Adipose tissue (tissue), 3 donors: ENCODE measurements around the gene GIMAP2. TPM values are rescaled to one million over a fixed set of nuclear protein-coding genes. Genes with fewer than 3 reads are reported as not detected.

Experiments used
- polyA plus RNA-seq, 3 donors: library from polyadenylated mRNA; stranded (reverse); fragments of 200-250 nt; gene quantifications; one replicate each; pipeline ENCODE4 v1.2.3, GENCODE V29; 2013
- donor health status: healthy with polysubstance abuse.
- donor health status: Bipolar disorder and iron deficiency.
- donor health status: healthy.

GIMAP2 gene
- polyA plus RNA-seq, 3 donors = 2.5 to 8.3 (median 5.9) TPM

Other genes with a start within 250 kb of the GIMAP2 start
- gene GIMAP8, start 235.1 kb upstream of the GIMAP2 start, polyA plus RNA-seq = 10 to 100 TPM in 2 of 3 donors, 1 to 10 TPM in 1; 3.6 to 12.7 (median 12.1) TPM
- 10 to 100 TPM in 2 of 3 donors, 1 to 10 TPM in 1; 9.3 to 47.2 (median 43.4) TPM for gene GIMAP7, start 170.8 kb upstream of the GIMAP2 start, polyA plus RNA-seq
- gene GIMAP4, start 118.3 kb upstream of the GIMAP2 start, polyA plus RNA-seq = 10 to 100 TPM in 2 of 3 donors, 1 to 10 TPM in 1; 9.4 to 47.3 (median 31.1) TPM
- gene GIMAP6, start 53.3 kb upstream of the GIMAP2 start, polyA plus RNA-seq = 10 to 100 TPM in 2 of 3 donors, 1 to 10 TPM in 1; 7.5 to 33.4 (median 23.2) TPM
- 10 to 100 TPM in 1 of 3 donors, 1 to 10 TPM in 2; 1.9 to 10.1 (median 6.9) TPM for gene GIMAP1, start 30.9 kb downstream of the GIMAP2 start, polyA plus RNA-seq
- gene GIMAP5, start 51.7 kb downstream of the GIMAP2 start, polyA plus RNA-seq = 10 to 100 TPM in 2 of 3 donors, 1 to 10 TPM in 1; 7.2 to 42.8 (median 40.2) TPM
- 10 to 100 TPM in 2 of 3 donors, 1 to 10 TPM in 1; 9.1 to 56.5 (median 43.7) TPM for gene TMEM176B, start 114.7 kb downstream of the GIMAP2 start, polyA plus RNA-seq
- 10 to 100 TPM in 2 of 3 donors, 1 to 10 TPM in 1; 5.8 to 60.4 (median 36.7) TPM for gene TMEM176A, start 115.1 kb downstream of the GIMAP2 start, polyA plus RNA-seq
- under 1 TPM in 2 of 3 donors, not detected in 1; 0.07 to 0.15 TPM for gene AOC1, start 166.8 kb downstream of the GIMAP2 start, polyA plus RNA-seq